IMR-90 (cell line): ENCODE results near the gene SYTL2. TPM values are rescaled to one million over a fixed set of nuclear protein-coding genes. Genes with fewer than 3 reads are reported as not detected.

Experiments used
- ATAC-seq: fragments of 200-7000 bp; cut with Tn5 transposase; 2 replicates; pipeline ENCODE4 v1.9.1; 2020; ENCODE audit warnings: low read depth, mild to moderate bottlenecking, moderate library complexity
- BruUV-seq: library from RNA; stranded (reverse); fragments of 400-500 nt; replicated peaks from 2 replicates; lab custom pipeline; 2021; lab: Mats Ljungman, UMichigan
- CTCF ChIA-PET: fragments of 300-600 bp; formaldehyde crosslinking; extraction: SDS; loops from one replicate; lab custom pipeline; 2021; ENCODE audit warnings: antibody characterized with exemption; lab: Yijun Ruan, JAX
- POLR2A ChIA-PET: fragments of 300-600 bp; sonication (Branson Sonifier 250); formaldehyde crosslinking; loops from one replicate; lab custom pipeline; 2022; ENCODE audit warnings: antibody characterized with exemption; ENCODE audit not compliant: unreplicated experiment; lab: Charles Lee
- DNase-seq: peaks from one replicate; pipeline ENCODE4 v3.0.0; 2013
- H2AFZ ChIP-seq: replicated peaks from 2 replicates; pipeline ENCODE3; 2013; ENCODE audit warnings: low read length, mild to moderate bottlenecking; ENCODE audit not compliant: poor library complexity
- H2AK5ac ChIP-seq: 2 replicates; pipeline ENCODE4 v1.6.1; 2013; ENCODE audit warnings: low read depth, low read length, inconsistent platforms
- H2AK9ac ChIP-seq: replicated peaks from 2 replicates; pipeline ENCODE3; 2013; ENCODE audit warnings: mild to moderate bottlenecking, low read depth, low read length, moderate library complexity; ENCODE audit not compliant: poor library complexity
- H2BK120ac ChIP-seq: 2 replicates; pipeline ENCODE4 v1.6.1; 2013; ENCODE audit warnings: low read depth, low read length, inconsistent platforms
- H2BK15ac ChIP-seq: 3 replicates; pipeline ENCODE4 v1.6.1; 2013; ENCODE audit warnings: low read depth, low read length, inconsistent platforms
- H2BK20ac ChIP-seq: 2 replicates; pipeline ENCODE4 v1.6.1; 2013; ENCODE audit warnings: low read depth, mild to moderate bottlenecking, inconsistent platforms, low read length, moderate library complexity
- H2BK5ac ChIP-seq: 2 replicates; pipeline ENCODE4 v1.6.1; 2013; ENCODE audit warnings: mild to moderate bottlenecking, low read depth, low read length, inconsistent platforms; ENCODE audit not compliant: poor library complexity, severe bottlenecking
- H3K14ac ChIP-seq: replicated peaks from 2 replicates; pipeline ENCODE4 v1.6.1; 2013; ENCODE audit warnings: low read depth, low read length, inconsistent platforms
- H3K18ac ChIP-seq: 2 replicates; pipeline ENCODE4 v1.6.1; 2013; ENCODE audit warnings: low read depth, low read length, control low read depth
- H3K23ac ChIP-seq: 2 replicates; pipeline ENCODE4 v1.6.1; 2013; ENCODE audit warnings: low read depth, low read length, inconsistent platforms
- H3K27ac ChIP-seq: 2 replicates; pipeline ENCODE4 v1.5.1; 2013; ENCODE audit warnings: mild to moderate bottlenecking, control low read depth, low read length; ENCODE audit not compliant: insufficient read depth
- H3K27me3 ChIP-seq: 2 replicates; pipeline ENCODE4 v1.6.1; 2013; ENCODE audit warnings: low read length; ENCODE audit not compliant: control insufficient read depth, insufficient read depth
- H3K36me3 ChIP-seq: 2 replicates; pipeline ENCODE4 v1.6.1; 2013; ENCODE audit warnings: low read length, mixed read lengths; ENCODE audit not compliant: control insufficient read depth, insufficient read depth
- H3K4ac ChIP-seq: 2 replicates; pipeline ENCODE4 v1.6.1; 2013; ENCODE audit warnings: low read depth, low read length, inconsistent platforms
- H3K4me1 ChIP-seq: 2 replicates; pipeline ENCODE4 v1.6.1; 2013; ENCODE audit warnings: low read length, mixed read lengths; ENCODE audit not compliant: control insufficient read depth, insufficient read depth
- H3K4me2 ChIP-seq: 2 replicates; pipeline ENCODE4 v1.6.1; 2013; ENCODE audit warnings: low read depth, mild to moderate bottlenecking, control low read depth, low read length, moderate library complexity
- H3K4me3 ChIP-seq: 2 replicates; pipeline ENCODE4 v1.5.1; 2013; ENCODE audit warnings: low read depth, mild to moderate bottlenecking, control low read depth, low read length, moderate library complexity; ENCODE audit not compliant: insufficient read depth
- H3K56ac ChIP-seq: 2 replicates; pipeline ENCODE4 v1.6.1; 2013; ENCODE audit warnings: low read length, inconsistent platforms; ENCODE audit not compliant: insufficient read depth; ENCODE audit errors: extremely low read depth
- H3K79me1 ChIP-seq, 2 experiments: 2 replicates each; pipeline ENCODE4 v1.6.1; 2013; ENCODE audit warnings: low read length in 2 of 2, inconsistent platforms in 1 of 2, low read depth in 1 of 2
- H3K9ac ChIP-seq: 2 replicates; pipeline ENCODE4 v1.6.1; 2013; ENCODE audit warnings: low read depth, low read length, control low read depth
- H3K9me1 ChIP-seq: 2 replicates; pipeline ENCODE4 v1.6.1; 2013; ENCODE audit warnings: low read length, inconsistent platforms; ENCODE audit not compliant: insufficient read depth
- H3K9me3 ChIP-seq: 2 replicates; pipeline ENCODE4 v1.6.1; 2013; ENCODE audit warnings: low read length; ENCODE audit not compliant: control insufficient read depth, insufficient read depth
- H4K20me1 ChIP-seq: 2 replicates; pipeline ENCODE4 v1.6.1; 2013; ENCODE audit warnings: low read length, inconsistent platforms; ENCODE audit not compliant: insufficient read depth
- H4K5ac ChIP-seq: 2 replicates; pipeline ENCODE4 v1.6.1; 2013; ENCODE audit warnings: mild to moderate bottlenecking, low read depth, low read length, control low read depth
- H4K8ac ChIP-seq, 2 experiments: 2 replicates each; pipeline ENCODE4 v1.6.1; 2013; ENCODE audit warnings: low read depth in 2 of 2, low read length in 2 of 2, control low read depth in 1 of 2, inconsistent platforms in 1 of 2
- H4K91ac ChIP-seq: 2 replicates; pipeline ENCODE4 v1.6.1; 2013; ENCODE audit warnings: low read depth, low read length, inconsistent platforms; ENCODE audit not compliant: insufficient read depth
- BHLHE40 ChIP-seq: fragments of 150-350 bp; IDR thresholded peaks from 2 replicates; pipeline ENCODE4 v1.6.1; 2016; ENCODE audit warnings: mild to moderate bottlenecking, low read depth, low read length
- CHD1 ChIP-seq: IDR thresholded peaks from 2 replicates; pipeline ENCODE4 v1.6.1; 2012; ENCODE audit warnings: low read depth, low read length, improper control_type of control experiment
- MXI1 ChIP-seq: IDR thresholded peaks from 2 replicates; pipeline ENCODE4 v1.6.1; 2012; ENCODE audit warnings: low read depth, mild to moderate bottlenecking, low read length, moderate library complexity, borderline replicate concordance
- POLR2A ChIP-seq: IDR thresholded peaks from 2 replicates; pipeline ENCODE4 v1.6.1; 2012; ENCODE audit warnings: mild to moderate bottlenecking, low read depth, low read length
- RAD21 ChIP-seq: IDR thresholded peaks from 2 replicates; pipeline ENCODE4 v1.6.1; 2012; ENCODE audit warnings: low read length, improper control_type of control experiment
- WGBS, 2 experiments: methylation state at CpG; one replicate each; pipeline versions ENCODE4 v1.1.5 to v1.1.7; 2013; ENCODE audit warnings: missing lambda C conversion rate in 2 of 2; ENCODE audit not compliant: insufficient read length in 1 of 2; ENCODE audit errors: extremely low coverage in 2 of 2; 5-methylcytosine and 5-hydroxymethylcytosine counted together
- dilution Hi-C: fragments of 300-500 bp; cut with HindIII; formaldehyde crosslinking; loops from one replicate; pipeline ENCODE4 v1.14.3; 2018; ENCODE audit warnings: low sequenced_read_pairs; ENCODE audit not compliant: unreplicated experiment
- in situ Hi-C: fragments of 300-500 bp; cut with MboI; formaldehyde crosslinking; loops from 3 replicates; pipeline ENCODE4 v1.14.3; 2019; ENCODE audit warnings: low sequenced_read_pairs, inconsistent platforms, mixed read lengths
- intact Hi-C: fragments of 100-400 bp; cut with micrococcal nuclease; formaldehyde crosslinking; loops from 2 replicates; pipeline ENCODE4 v1.10.0; 2022
- polyA plus RNA-seq, 3 experiments: library from polyadenylated mRNA; depleted of rRNA; stranded (reverse); fragments of >200 nt; gene quantifications; 2 replicates each; pipeline ENCODE4 v1.2.3, GENCODE V29; 2012; ENCODE audit warnings: low replicate concordance in 1 of 3
- total RNA-seq: library from RNA; depleted of rRNA; stranded (reverse); fragments of >200 nt; gene quantifications from 2 replicates; pipeline ENCODE4 v1.2.3, GENCODE V29; 2012
- TF ChIP-seq, protein P1 (sequence below): fragments of 150-350 bp; IDR thresholded peaks from 2 replicates; pipeline ENCODE4 v1.6.1; 2017; ENCODE audit warnings: mild to moderate bottlenecking, antibody characterized with exemption, low read length, low read depth
- TF ChIP-seq, protein P2 (sequence below): conservative IDR thresholded peaks from 2 replicates; pipeline ENCODE4 v1.5.1; 2012; ENCODE audit warnings: mild to moderate bottlenecking, low read depth, low read length, improper control_type of control experiment

Gene SYTL2
- total and polyA plus RNA-seq, 2 of the 4 experiments (the other 2 are of a cell fraction) = 45.2 to 70.0 TPM

DNA sequence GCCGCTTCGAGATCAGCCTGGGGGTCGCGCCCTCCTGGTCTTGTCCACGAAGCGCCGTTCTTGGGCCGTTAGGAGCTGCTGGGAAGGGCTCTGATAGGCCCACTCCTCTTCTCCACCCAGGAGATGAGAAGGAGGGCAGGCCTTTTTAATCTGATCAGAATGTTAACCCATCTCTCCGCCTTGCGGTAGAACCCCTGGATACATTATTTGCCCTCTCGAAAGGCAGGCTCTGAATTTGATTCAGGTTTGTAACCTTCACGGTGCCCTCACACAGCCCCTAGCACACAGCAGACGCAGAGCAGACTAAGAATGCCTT, 44.4 kb upstream of the SYTL2 start, which contains the start of gene CCDC83:
CCDC83 (plus strand) TSS at position 43 of the 316 bp plus-strand sequence. CDS start 9,741 bp downstream, outside the sequence.
- Histone ChIP-seq H3K27ac (peak within 1 kb of the TSS; percentile 98), H3K9ac (peak within 1 kb of the TSS; percentile 94), H3K4me2 (peak within 1 kb of the TSS; percentile 97), H3K9me1 (peaks cover 3% of the 10 kb centered on the region), H3K4me1 (peaks cover 7% of the 10 kb centered on the region), H2AFZ (peak within 1 kb of the TSS; percentile 94), H3K18ac (peak within 1 kb of the TSS; percentile 97), H4K20me1 (no peaks in the 10 kb centered on the region), H3K27me3 (no peaks in the 10 kb centered on the region), H2AK9ac (peak within 1 kb of the TSS; percentile 80), H3K36me3 (no peaks in the 10 kb centered on the region), H2BK20ac (peak within 1 kb of the TSS; percentile 83), H4K8ac (peak within 1 kb of the TSS; percentile 91 to 97), H3K56ac (peak within 1 kb of the TSS; percentile 84), H2BK5ac (peak within 1 kb of the TSS; percentile 93), H3K9me3 (no peaks in the 10 kb centered on the region), H2BK120ac (peak within 1 kb of the TSS; percentile 97), H4K91ac (peak within 1 kb of the TSS; percentile 97), H4K5ac (peak within 1 kb of the TSS; percentile 95), H3K4ac (peak within 1 kb of the TSS; percentile 93), H2AK5ac (peak within 1 kb of the TSS; percentile 32), H3K23ac (peak within 1 kb of the TSS; percentile 98), H3K4me3 (peak within 1 kb of the TSS; percentile 90), H3K14ac (peak within 1 kb of the TSS; percentile 97), H3K79me1 (peaks cover 3 to 6% of the 10 kb centered on the region in 2 experiments; a peak in 2 of 4 replicates), H2BK15ac (peak within 1 kb of the TSS; percentile 98; the same call in 2 of the 3 replicates)
- DNase-seq (no peak), ATAC-seq (no peak)
- 50% methylated on average over 2 of the region's 13 CpGs; no CpG with 5 or more reads in 1 of the 2 experiments for WGBS, 2 experiments
- in situ Hi-C loops = no loop called here
- dilution Hi-C loops = no loop called here
- ChIA-PET POLR2A (interaction anchor here (0.5 kb wide), 1 partner anchor 183 kb away, joined by 3 read pairs; no protein-coding TSS in a partner anchor), CTCF (interaction anchor here (0.5 to 1.5 kb wide), 15 partner anchors 10 to 439 kb away, joined by 3 to 7 read pairs (median 3); partner anchors contain the start of gene PICALM)
- TF ChIP-seq, protein P1, sequence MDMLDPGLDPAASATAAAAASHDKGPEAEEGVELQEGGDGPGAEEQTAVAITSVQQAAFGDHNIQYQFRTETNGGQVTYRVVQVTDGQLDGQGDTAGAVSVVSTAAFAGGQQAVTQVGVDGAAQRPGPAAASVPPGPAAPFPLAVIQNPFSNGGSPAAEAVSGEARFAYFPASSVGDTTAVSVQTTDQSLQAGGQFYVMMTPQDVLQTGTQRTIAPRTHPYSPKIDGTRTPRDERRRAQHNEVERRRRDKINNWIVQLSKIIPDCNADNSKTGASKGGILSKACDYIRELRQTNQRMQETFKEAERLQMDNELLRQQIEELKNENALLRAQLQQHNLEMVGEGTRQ = no peak
- no peak for TF ChIP-seq CHD1
- no peak for TF ChIP-seq BHLHE40
- TF ChIP-seq, protein P2, sequence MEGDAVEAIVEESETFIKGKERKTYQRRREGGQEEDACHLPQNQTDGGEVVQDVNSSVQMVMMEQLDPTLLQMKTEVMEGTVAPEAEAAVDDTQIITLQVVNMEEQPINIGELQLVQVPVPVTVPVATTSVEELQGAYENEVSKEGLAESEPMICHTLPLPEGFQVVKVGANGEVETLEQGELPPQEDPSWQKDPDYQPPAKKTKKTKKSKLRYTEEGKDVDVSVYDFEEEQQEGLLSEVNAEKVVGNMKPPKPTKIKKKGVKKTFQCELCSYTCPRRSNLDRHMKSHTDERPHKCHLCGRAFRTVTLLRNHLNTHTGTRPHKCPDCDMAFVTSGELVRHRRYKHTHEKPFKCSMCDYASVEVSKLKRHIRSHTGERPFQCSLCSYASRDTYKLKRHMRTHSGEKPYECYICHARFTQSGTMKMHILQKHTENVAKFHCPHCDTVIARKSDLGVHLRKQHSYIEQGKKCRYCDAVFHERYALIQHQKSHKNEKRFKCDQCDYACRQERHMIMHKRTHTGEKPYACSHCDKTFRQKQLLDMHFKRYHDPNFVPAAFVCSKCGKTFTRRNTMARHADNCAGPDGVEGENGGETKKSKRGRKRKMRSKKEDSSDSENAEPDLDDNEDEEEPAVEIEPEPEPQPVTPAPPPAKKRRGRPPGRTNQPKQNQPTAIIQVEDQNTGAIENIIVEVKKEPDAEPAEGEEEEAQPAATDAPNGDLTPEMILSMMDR = no peak
- no peak for TF ChIP-seq MXI1
- no peak for TF ChIP-seq RAD21
- TF ChIP-seq POLR2A = no peak
- no TSS peak for BruUV-seq
- intact Hi-C loops = loop anchor here (1.0 to 10.0 kb wide), 6 partner anchors 86 to 437 kb away; partner anchors contain the start of gene PICALM
